Suprapubic skin (tissue), 4 donors: ENCODE measurements around the gene RAPGEF3. TPM values are rescaled to one million over a fixed set of nuclear protein-coding genes. Genes with fewer than 3 reads are reported as not detected.

Experiments used
- DNase-seq, 2 donors: peaks; one replicate each; pipeline ENCODE4 v3.0.0-alpha.2; 2019; ENCODE audit warnings: low spot score in 2 of 2
- H3K27ac ChIP-seq: fragments of 200-600 bp; sonication (generic); one replicate; pipeline ENCODE4 v1.5.1; 2019
- H3K27me3 ChIP-seq: fragments of 200-600 bp; sonication (generic); one replicate; pipeline ENCODE4 v1.5.1; 2019
- H3K36me3 ChIP-seq: fragments of 200-600 bp; sonication (generic); one replicate; pipeline ENCODE4 v1.5.1; 2019
- H3K4me1 ChIP-seq: fragments of 200-600 bp; sonication (generic); one replicate; pipeline ENCODE4 v1.5.1; 2019
- H3K4me3 ChIP-seq: fragments of 200-600 bp; sonication (generic); one replicate; pipeline ENCODE4 v1.5.1; 2019; ENCODE audit warnings: mild to moderate bottlenecking
- H3K9me3 ChIP-seq: fragments of 200-600 bp; sonication (generic); one replicate; pipeline ENCODE4 v1.5.1; 2019
- EP300 ChIP-seq: sonication (generic); formaldehyde crosslinking; IDR thresholded peaks from one replicate; pipeline ENCODE4 v1.6.1; 2017; ENCODE audit warnings: antibody characterized with exemption
- POLR2A ChIP-seq, 2 donors: fragments of 450-650 bp; IDR thresholded peaks; one replicate each; pipeline ENCODE4 v1.6.1; 2017; ENCODE audit warnings: antibody characterized with exemption in 2 of 2, mild to moderate bottlenecking in 2 of 2, moderate library complexity in 2 of 2
- POLR2AphosphoS5 ChIP-seq, 3 donors: sonication (generic); formaldehyde crosslinking; IDR thresholded peaks; one replicate each; pipeline ENCODE4 v1.6.1; 2017; ENCODE audit warnings: antibody characterized with exemption in 3 of 3
- WGBS: methylation state at CpG from one replicate; pipeline ENCODE4 v1.1.5; 2018; 5-methylcytosine and 5-hydroxymethylcytosine counted together
- total RNA-seq, 4 donors: library from RNA; depleted of rRNA; stranded (reverse); fragments of >200 nt; gene quantifications; one replicate each; pipeline ENCODE4 v1.1.0, GENCODE V29; 2016
- TF ChIP-seq, protein P1 (sequence below), 2 donors: fragments of 200-600 bp in 1 of 2; fragments of 450-650 bp in 1 of 2; sonication (generic) in 1 of 2; IDR thresholded peaks; one replicate each; pipeline ENCODE4 v1.5.1; 2016 to 2019; ENCODE audit warnings: antibody characterized with exemption in 2 of 2, mild to moderate bottlenecking in 1 of 2, moderate library complexity in 1 of 2

Gene RAPGEF3
- total RNA-seq, 4 donors from 2014 or later: 9.3 to 48.9 (median 20.0) TPM

DNA sequence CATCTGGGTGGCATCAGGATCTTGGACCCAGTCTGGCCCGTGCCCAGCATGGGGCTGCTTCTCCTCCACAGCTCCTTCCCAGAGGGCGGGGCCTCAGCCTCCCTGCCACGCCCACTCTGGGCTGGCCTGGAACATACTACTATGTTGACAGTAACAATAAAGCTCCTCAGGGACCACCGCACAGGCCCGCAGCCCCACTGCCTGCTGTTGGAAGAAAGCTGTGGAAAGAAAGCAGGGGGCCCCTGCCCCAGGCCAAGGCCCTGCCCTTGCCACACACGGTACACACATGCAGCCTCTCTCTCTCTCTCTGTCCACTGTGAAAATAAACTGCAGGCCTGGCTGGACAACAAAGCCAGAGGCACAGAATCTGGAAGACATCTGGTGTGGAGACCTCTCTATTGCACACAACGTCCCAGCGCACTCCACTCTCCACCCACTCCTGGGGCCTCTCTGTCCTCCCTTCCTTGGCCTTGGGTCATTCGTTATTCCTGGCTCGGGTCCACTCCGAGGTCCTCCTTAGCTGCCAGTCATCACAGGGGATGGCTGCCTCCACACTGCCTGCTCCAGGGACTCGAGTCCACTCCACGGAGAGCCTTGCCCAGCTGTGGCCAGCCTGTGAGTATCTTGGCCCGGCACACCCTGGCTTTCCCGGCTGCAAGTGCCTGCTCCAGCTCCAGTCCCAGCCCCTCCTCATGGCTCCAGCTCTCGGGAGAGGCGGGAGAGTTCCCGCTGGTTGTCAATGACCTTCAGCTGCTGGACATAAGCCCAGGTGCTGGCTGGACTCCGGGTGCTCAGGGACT, 21.6 kb downstream of the RAPGEF3 start:
- peak; percentile 87 to 92 for DNase-seq
- H3K4me3 ChIP-seq: peak overlapping the region; percentile 12
- 39% methylated on average over 13 of the region's 19 CpGs for WGBS
- H3K9me3 ChIP-seq: no peaks in the 10 kb centered on the region
- H3K27me3 ChIP-seq: no peaks in the 10 kb centered on the region
- peaks cover 83% of the 10 kb centered on the region for H3K4me1 ChIP-seq
- peak in 2 of 3 donors; percentile 39 to 57 for TF ChIP-seq POLR2AphosphoS5 (IDR thresholded peaks at IDR 0.05)
- no peak for TF ChIP-seq EP300
- no peak for TF ChIP-seq POLR2A (IDR thresholded peaks at IDR 0.05)
- TF ChIP-seq, protein P1, sequence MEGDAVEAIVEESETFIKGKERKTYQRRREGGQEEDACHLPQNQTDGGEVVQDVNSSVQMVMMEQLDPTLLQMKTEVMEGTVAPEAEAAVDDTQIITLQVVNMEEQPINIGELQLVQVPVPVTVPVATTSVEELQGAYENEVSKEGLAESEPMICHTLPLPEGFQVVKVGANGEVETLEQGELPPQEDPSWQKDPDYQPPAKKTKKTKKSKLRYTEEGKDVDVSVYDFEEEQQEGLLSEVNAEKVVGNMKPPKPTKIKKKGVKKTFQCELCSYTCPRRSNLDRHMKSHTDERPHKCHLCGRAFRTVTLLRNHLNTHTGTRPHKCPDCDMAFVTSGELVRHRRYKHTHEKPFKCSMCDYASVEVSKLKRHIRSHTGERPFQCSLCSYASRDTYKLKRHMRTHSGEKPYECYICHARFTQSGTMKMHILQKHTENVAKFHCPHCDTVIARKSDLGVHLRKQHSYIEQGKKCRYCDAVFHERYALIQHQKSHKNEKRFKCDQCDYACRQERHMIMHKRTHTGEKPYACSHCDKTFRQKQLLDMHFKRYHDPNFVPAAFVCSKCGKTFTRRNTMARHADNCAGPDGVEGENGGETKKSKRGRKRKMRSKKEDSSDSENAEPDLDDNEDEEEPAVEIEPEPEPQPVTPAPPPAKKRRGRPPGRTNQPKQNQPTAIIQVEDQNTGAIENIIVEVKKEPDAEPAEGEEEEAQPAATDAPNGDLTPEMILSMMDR (IDR thresholded peaks at IDR 0.05): no peak
- peak overlapping the region; percentile 77 for H3K27ac ChIP-seq
- no peaks in the 10 kb centered on the region for H3K36me3 ChIP-seq

DNA sequence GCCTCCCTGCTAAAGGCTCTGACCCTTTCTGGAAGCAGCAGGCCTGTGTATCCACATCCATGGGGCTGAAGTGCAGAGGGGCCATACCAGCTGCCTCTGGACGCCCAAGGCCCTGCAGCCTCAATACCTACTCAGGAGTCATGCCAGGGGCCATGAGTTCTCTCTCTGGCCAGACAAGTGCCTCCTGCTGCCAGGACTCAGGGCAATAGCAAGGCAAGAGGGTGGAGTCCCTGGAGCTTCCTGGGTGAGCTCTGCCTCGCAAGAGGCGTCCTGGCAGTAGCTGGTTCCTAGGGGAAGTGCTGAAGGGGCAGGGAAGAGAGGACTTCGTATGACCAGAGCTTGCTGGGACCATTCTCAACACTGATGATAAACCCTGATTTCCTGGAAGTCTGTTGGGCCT, 22.5 kb downstream of the RAPGEF3 start:
- Histone ChIP-seq H3K36me3 (no peaks in the 10 kb centered on the region), H3K4me1 (peaks cover 80% of the 10 kb centered on the region), H3K27me3 (no peaks in the 10 kb centered on the region), H3K4me3 (no peak overlapping the region), H3K27ac (peak overlapping the region; percentile 77), H3K9me3 (no peaks in the 10 kb centered on the region)
- WGBS: 30% methylated on average over 1 of the region's 4 CpGs
- TF ChIP-seq POLR2AphosphoS5 (IDR thresholded peaks at IDR 0.05): no peak
- no peak for TF ChIP-seq EP300
- no peak for TF ChIP-seq POLR2A (IDR thresholded peaks at IDR 0.05)
- TF ChIP-seq, protein P1 (IDR thresholded peaks at IDR 0.05): no peak
- no peak for DNase-seq

DNA sequence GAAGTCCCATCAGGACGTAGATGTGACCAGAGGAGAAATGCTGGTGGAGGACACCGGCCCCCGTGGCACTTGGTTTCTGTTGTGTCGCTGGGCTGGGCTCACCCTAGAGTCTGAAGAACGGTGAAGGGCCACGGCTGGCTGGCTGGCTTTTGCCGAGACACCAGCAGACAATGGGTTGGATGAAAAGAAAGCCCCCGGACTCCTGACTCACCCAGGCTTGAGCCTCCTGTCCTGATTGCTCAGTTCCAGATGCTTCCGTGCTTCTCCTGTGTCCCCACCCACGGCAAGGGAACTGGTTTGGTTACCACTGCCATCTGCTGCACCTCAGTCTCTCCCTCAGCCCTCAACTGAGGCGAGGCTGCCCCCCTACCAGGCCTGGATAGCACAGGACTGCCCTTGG, 23.0 kb downstream of the RAPGEF3 start:
- 74% methylated on average over 11 of the region's 11 CpGs for whole genome bisulfite sequencing
- Histone ChIP-seq H3K27me3 (no peaks in the 10 kb centered on the region), H3K4me3 (no peak overlapping the region), H3K27ac (peak overlapping the region; percentile 77), H3K36me3 (no peaks in the 10 kb centered on the region), H3K4me1 (peaks cover 80% of the 10 kb centered on the region), H3K9me3 (no peaks in the 10 kb centered on the region)
- DNase-seq: no peak
- no peak for TF ChIP-seq POLR2AphosphoS5 (IDR thresholded peaks at IDR 0.05)
- TF ChIP-seq, protein P1 (IDR thresholded peaks at IDR 0.05): no peak

DNA sequence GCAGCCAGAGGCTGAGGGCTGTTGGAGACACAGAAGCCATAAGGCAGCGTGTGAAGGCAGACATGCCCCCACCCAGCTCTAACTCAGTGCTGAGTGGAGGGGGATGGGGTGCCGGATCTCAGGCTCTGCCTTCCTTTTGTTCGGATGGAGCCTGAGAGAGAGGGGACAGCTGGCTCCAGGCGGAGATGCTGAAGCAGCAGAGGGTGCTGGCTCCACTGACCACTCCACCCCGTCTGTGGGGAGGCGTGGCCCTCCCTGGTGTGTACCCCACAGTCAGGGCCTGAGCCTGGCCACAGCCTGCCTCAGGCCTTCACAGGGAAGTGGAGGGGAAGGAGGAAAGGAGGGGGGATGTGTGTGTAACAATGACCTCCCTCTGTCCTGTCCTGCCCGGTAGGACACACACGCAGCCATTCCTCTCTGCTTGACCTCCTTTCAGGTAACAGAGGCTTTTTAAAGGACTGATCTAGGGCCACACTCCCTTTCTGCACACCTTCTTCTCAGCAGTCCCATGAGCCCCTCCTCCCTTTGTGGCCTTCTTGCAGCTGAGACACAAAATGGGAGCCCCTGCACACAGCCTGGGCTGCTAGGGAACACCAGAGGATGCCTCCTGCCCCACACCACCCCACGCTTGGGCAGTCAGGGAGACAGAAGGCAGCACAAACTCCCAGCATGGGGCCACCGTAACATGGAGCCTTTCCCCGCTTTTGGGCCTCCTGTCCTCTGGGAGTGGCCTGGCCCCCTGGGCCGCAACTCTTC, 23.8 kb downstream of the RAPGEF3 start:
- Histone ChIP-seq H3K27me3 (no peaks in the 10 kb centered on the region), H3K27ac (no peak overlapping the region), H3K4me1 (peaks cover 79% of the 10 kb centered on the region), H3K9me3 (no peaks in the 10 kb centered on the region), H3K4me3 (no peak overlapping the region), H3K36me3 (no peaks in the 10 kb centered on the region)
- no peak for DNase-seq
- 74% methylated on average over 12 of the region's 12 CpGs for WGBS
- TF ChIP-seq POLR2A (IDR thresholded peaks at IDR 0.05): no peak
- no peak for TF ChIP-seq EP300
- TF ChIP-seq, protein P1 (IDR thresholded peaks at IDR 0.05): no peak
- TF ChIP-seq POLR2AphosphoS5 (IDR thresholded peaks at IDR 0.05): no peak

DNA sequence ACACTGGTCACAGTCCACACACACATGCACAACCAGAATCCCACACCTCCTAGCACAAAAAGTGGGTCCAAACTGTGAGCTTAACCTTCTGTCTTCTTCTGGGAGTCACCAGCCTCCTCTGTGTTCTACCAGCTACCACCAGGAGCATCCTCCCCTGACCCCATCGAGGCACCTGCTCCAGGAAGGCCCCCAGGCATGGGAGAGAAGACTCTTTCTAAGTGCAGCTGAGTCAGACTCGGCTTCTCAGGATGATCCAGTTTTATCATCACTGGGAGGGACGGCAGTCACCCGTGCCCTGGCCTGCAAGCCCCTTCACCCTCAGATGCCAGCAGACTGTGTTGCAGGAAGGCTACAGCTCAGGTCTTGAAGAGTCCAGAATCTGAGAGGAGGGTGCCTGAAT, 25.5 kb downstream of the RAPGEF3 start:
- Histone ChIP-seq H3K9me3 (no peaks in the 10 kb centered on the region), H3K27me3 (no peaks in the 10 kb centered on the region), H3K4me1 (peaks cover 73% of the 10 kb centered on the region), H3K4me3 (no peak overlapping the region), H3K36me3 (no peaks in the 10 kb centered on the region), H3K27ac (no peak overlapping the region)
- TF ChIP-seq, protein P1 (IDR thresholded peaks at IDR 0.05): no peak
- TF ChIP-seq POLR2AphosphoS5 (IDR thresholded peaks at IDR 0.05) (no peak), EP300 (no peak)
- DNase-seq: no peak
- WGBS: 43% methylated on average over 4 of the region's 4 CpGs
